Liver (tissue), 9 donors: ENCODE data around the gene ZNF880. TPM values are rescaled to one million over a fixed set of nuclear protein-coding genes. Genes with fewer than 3 reads are reported as not detected.
A peak's percentile ranks its signal among the peaks of the same experiment; 100 is the strongest.

ENCODE experiments used
- DNase-seq: peaks from one replicate; pipeline ENCODE4 v3.0.0-alpha.2; 2017; ENCODE audit warnings: low spot score
- H3K27ac ChIP-seq, 2 donors: one replicate each; pipeline ENCODE4 v1.7.0; 2013; ENCODE audit warnings: inconsistent platforms in 2 of 2, low read length in 2 of 2, control low read depth in 1 of 2, low read depth in 1 of 2, mild to moderate bottlenecking in 1 of 2
- H3K27me3 ChIP-seq, 4 donors: one replicate each; pipeline versions ENCODE4 v1.6.1 to v1.7.0; 2013; ENCODE audit warnings: low read length in 3 of 4, inconsistent platforms in 1 of 4, mild to moderate bottlenecking in 1 of 4, moderate library complexity in 1 of 4; ENCODE audit not compliant: control insufficient read depth in 4 of 4, insufficient read depth in 4 of 4
- H3K36me3 ChIP-seq, 4 donors: one replicate each; pipeline versions ENCODE4 v1.6.1 to v1.7.0; 2013; ENCODE audit warnings: low read length in 3 of 4, mild to moderate bottlenecking in 3 of 4, low read depth in 1 of 4, moderate library complexity in 1 of 4; ENCODE audit not compliant: control insufficient read depth in 4 of 4, insufficient read depth in 3 of 4
- H3K4me1 ChIP-seq, 4 donors: one replicate each; pipeline versions ENCODE4 v1.6.1 to v1.7.0; 2013; ENCODE audit warnings: low read length in 3 of 4, mild to moderate bottlenecking in 3 of 4, moderate library complexity in 1 of 4; ENCODE audit not compliant: control insufficient read depth in 4 of 4, insufficient read depth in 4 of 4
- H3K4me3 ChIP-seq, 3 donors: one replicate each; pipeline versions ENCODE4 v1.6.1 to v1.7.0; 2013; ENCODE audit warnings: low read length in 3 of 3, control low read depth in 1 of 3, low read depth in 1 of 3, mild to moderate bottlenecking in 1 of 3
- H3K9ac ChIP-seq, 2 donors: one replicate each; pipeline ENCODE4 v1.7.0; 2013; ENCODE audit warnings: low read length in 2 of 2, mild to moderate bottlenecking in 2 of 2, moderate library complexity in 2 of 2, control low read depth in 1 of 2, low read depth in 1 of 2
- H3K9me3 ChIP-seq, 4 donors: one replicate each; pipeline versions ENCODE4 v1.6.1 to v1.7.0; 2013; ENCODE audit warnings: low read length in 3 of 4; ENCODE audit not compliant: control insufficient read depth in 4 of 4
- ATF3 ChIP-seq: IDR thresholded peaks from 2 replicates; pipeline ENCODE4 v1.6.1; 2016; ENCODE audit warnings: antibody characterized with exemption
- CTCF ChIP-seq: fragments of 150-350 bp; IDR thresholded peaks from 2 replicates; pipeline ENCODE4 v1.5.1; 2017; ENCODE audit warnings: improper control_type of control experiment, low read depth, low read length; ENCODE audit not compliant: missing input control
- EGR1 ChIP-seq, 2 donors: IDR thresholded peaks; 2 replicates each; pipeline ENCODE4 v1.6.1; 2016 to 2018; ENCODE audit warnings: antibody characterized with exemption in 2 of 2, low read depth in 2 of 2
- FOXA1 ChIP-seq: IDR thresholded peaks from 2 replicates; pipeline ENCODE4 v1.6.1; 2016; ENCODE audit warnings: antibody characterized with exemption
- FOXA2 ChIP-seq: IDR thresholded peaks from 2 replicates; pipeline ENCODE4 v1.6.1; 2016; ENCODE audit warnings: antibody characterized with exemption
- GABPA ChIP-seq, 2 donors: IDR thresholded peaks in 1 of 2; conservative IDR thresholded peaks in 1 of 2; 2 replicates each; pipeline ENCODE4 v1.6.1; 2016; ENCODE audit warnings: antibody characterized with exemption in 2 of 2, mild to moderate bottlenecking in 1 of 2, moderate library complexity in 1 of 2
- HNF4A ChIP-seq, 2 donors: conservative IDR thresholded peaks; 2 replicates each; pipeline ENCODE4 v1.6.1; 2016; ENCODE audit warnings: antibody characterized with exemption in 2 of 2, mild to moderate bottlenecking in 2 of 2
- JUND ChIP-seq, 2 donors: IDR thresholded peaks; 2 replicates each; pipeline ENCODE4 v1.6.1; 2016; ENCODE audit warnings: antibody characterized with exemption in 2 of 2
- MAX ChIP-seq: IDR thresholded peaks from 2 replicates; pipeline ENCODE4 v1.6.1; 2016; ENCODE audit warnings: antibody characterized with exemption
- NR2F2 ChIP-seq: IDR thresholded peaks from 2 replicates; pipeline ENCODE4 v1.6.1; 2016; ENCODE audit warnings: antibody characterized with exemption
- RAD21 ChIP-seq, 2 donors: IDR thresholded peaks; 2 replicates each; pipeline ENCODE4 v1.6.1; 2016; ENCODE audit warnings: antibody characterized with exemption in 2 of 2, mild to moderate bottlenecking in 2 of 2
- REST ChIP-seq: IDR thresholded peaks from 2 replicates; pipeline ENCODE4 v1.6.1; 2016; ENCODE audit warnings: antibody characterized with exemption, mild to moderate bottlenecking
- RXRA ChIP-seq, 2 donors: IDR thresholded peaks; 2 replicates each; pipeline ENCODE4 v1.6.1; 2017 to 2018; ENCODE audit warnings: antibody characterized with exemption in 2 of 2, mild to moderate bottlenecking in 1 of 2
- SP1 ChIP-seq: IDR thresholded peaks from 2 replicates; pipeline ENCODE4 v1.6.1; 2018; ENCODE audit warnings: antibody characterized with exemption, mild to moderate bottlenecking
- YY1 ChIP-seq: IDR thresholded peaks from 2 replicates; pipeline ENCODE4 v1.6.1; 2016; ENCODE audit warnings: antibody characterized with exemption, mild to moderate bottlenecking
- WGBS: extraction: QIAGEN DNeasy Blood & Tissue Kit; methylation state at CpG from one replicate; pipeline ENCODE4 v1.1.7; 2013; 5-methylcytosine and 5-hydroxymethylcytosine counted together
- polyA plus RNA-seq, 2 donors: library from polyadenylated mRNA; stranded (reverse) in 1 of 2; unstranded in 1 of 2; fragments of 200-250 nt in 1 of 2; fragments of >200 nt in 1 of 2; fragmentation: Nextera tagmentation in 1 of 2; extraction: Ambion mirVana in 1 of 2; gene quantifications; one replicate each; pipeline versions ENCODE4 v1.2.1 to v1.2.3, GENCODE V29; 2013 to 2015
- total RNA-seq, 2 donors: library from RNA; depleted of rRNA; stranded (reverse); fragments of >200 nt; gene quantifications; one replicate each; pipeline ENCODE4 v1.2.3, GENCODE V29; 2014
- donor health status: healthy.
- donor health status: healthy.
- donor health status: healthy.
- donor health status: healthy.
- donor health status: healthy.

ZNF880 gene
- total and polyA plus RNA-seq, 4 donors: 2.1 to 3.3 (median 2.4) TPM

- peaks cover 43 to 80% (median 58%) of the 10 kb centered on the region in 4 donors for H3K9me3 ChIP-seq
- H3K27me3 ChIP-seq: no peaks in the 10 kb centered on the region
- 88% methylated on average over 10 of the region's 10 CpGs for WGBS
Measured at GRCh38 chr19:52331757-52332156, 38.0 kb upstream of the ZNF880 start.

More at GRCh38 chr19:52331757-52332156, 38.0 kb upstream of the ZNF880 start:
- H3K36me3 ChIP-seq: no peaks in the 10 kb centered on the region
- peak overlapping the region in 2 of 3 donors; percentile 53 to 66 for H3K4me3 ChIP-seq
- TF ChIP-seq ATF3 (no peak), MAX (no peak), JUND (IDR thresholded peaks at IDR 0.05) (no peak), SP1 (no peak), GABPA (IDR thresholded peaks at IDR 0.05 in 1 of 2, conservative IDR thresholded peaks at IDR 0.05 in 1 of 2) (no peak), CTCF (no peak), NR2F2 (no peak), REST (no peak), EGR1 (IDR thresholded peaks at IDR 0.05; ENCODE audit: low read depth in 2 of 2) (no peak), HNF4A (conservative IDR thresholded peaks at IDR 0.05) (no peak), RXRA (IDR thresholded peaks at IDR 0.05) (no peak), YY1 (no peak), FOXA1 (no peak), RAD21 (IDR thresholded peaks at IDR 0.05) (no peak), FOXA2 (no peak)
- no peaks in the 10 kb centered on the region for H3K4me1 ChIP-seq
- no peak overlapping the region for H3K9ac ChIP-seq
- no peak for DNase-seq
- H3K27ac ChIP-seq: no peak overlapping the region
